DND-41 (cell line): ENCODE measurements around the gene POLR2J.
"Not testable (repeated sequence)": the region's sequence is repeated elsewhere in the genome, so short reads cannot be mapped to it uniquely, and the experiment has no call there.

Experiments used
- ATAC-seq: fragments of 200-7000 bp; cut with Tn5 transposase; 3 replicates; pipeline ENCODE4 v1.9.1; 2021; ENCODE audit warnings: low read depth; ENCODE audit not compliant: insufficient read depth
- DNase-seq: peaks from one replicate; pipeline ENCODE4 v3.0.0-alpha.2; 2020
- H2AFZ ChIP-seq: 2 replicates; pipeline ENCODE4 v1.6.0; 2012; ENCODE audit warnings: low read depth, low read length
- H3K27ac ChIP-seq: 2 replicates; pipeline ENCODE4 v1.5.1; 2012; ENCODE audit warnings: low read length, inconsistent platforms
- H3K27me3 ChIP-seq: fragments of 200-600 bp; sonication (generic); 2 replicates; pipeline ENCODE4 v1.6.0; 2012; ENCODE audit warnings: low read length, mild to moderate bottlenecking, inconsistent platforms; ENCODE audit not compliant: insufficient read depth, poor library complexity
- H3K36me3 ChIP-seq: 2 replicates; pipeline ENCODE4 v1.5.1; 2012; ENCODE audit warnings: low read length, inconsistent platforms; ENCODE audit not compliant: insufficient read depth
- H3K4me1 ChIP-seq: 2 replicates; pipeline ENCODE4 v1.5.1; 2012; ENCODE audit warnings: mild to moderate bottlenecking, low read length; ENCODE audit not compliant: insufficient read depth
- H3K4me2 ChIP-seq: 2 replicates; pipeline ENCODE4 v1.6.0; 2012; ENCODE audit warnings: mild to moderate bottlenecking, moderate library complexity, low read length, inconsistent platforms; ENCODE audit not compliant: insufficient read depth
- H3K4me3 ChIP-seq, 2 experiments: fragments of 200-600 bp in 1 of 2; shearing (Covaris generic) in 1 of 2; 2 replicates each; pipeline ENCODE4 v1.5.1; 2012 to 2016; ENCODE audit warnings: inconsistent platforms in 2 of 2, low read length in 2 of 2, mild to moderate bottlenecking in 2 of 2, low read depth in 1 of 2, moderate library complexity in 1 of 2
- H3K79me2 ChIP-seq: 2 replicates; pipeline ENCODE4 v1.6.0; 2012; ENCODE audit warnings: low read length, inconsistent platforms; ENCODE audit not compliant: insufficient read depth
- H3K9ac ChIP-seq: 2 replicates; pipeline ENCODE4 v1.6.0; 2012; ENCODE audit warnings: low read depth, mild to moderate bottlenecking, inconsistent platforms, low read length, moderate library complexity
- H3K9me3 ChIP-seq: 2 replicates; pipeline ENCODE4 v1.5.1; 2012; ENCODE audit warnings: low read length, moderate library complexity, mild to moderate bottlenecking, inconsistent platforms; ENCODE audit not compliant: insufficient read depth, severe bottlenecking
- H4K20me1 ChIP-seq: 2 replicates; pipeline ENCODE4 v1.6.0; 2012; ENCODE audit warnings: low read length; ENCODE audit not compliant: insufficient read depth
- CTCF ChIP-seq: IDR thresholded peaks from 2 replicates; pipeline ENCODE4 v1.5.1; 2012; ENCODE audit warnings: borderline replicate concordance, low read length, moderate library complexity, mild to moderate bottlenecking; ENCODE audit not compliant: poor library complexity, severe bottlenecking; ENCODE audit errors: extremely low read depth

POLR2J gene

GRCh38 chr7:102484317-102484716 is 5.6 kb upstream of the POLR2J start:
- H4K20me1 ChIP-seq, H3K27me3 ChIP-seq, H3K79me2 ChIP-seq, H3K4me3 ChIP-seq, H3K4me1 ChIP-seq, H2AFZ ChIP-seq, DNase-seq, H3K9me3 ChIP-seq, H3K27ac ChIP-seq, H3K9ac ChIP-seq, H3K36me3 ChIP-seq, H3K4me2 ChIP-seq, ATAC-seq: not testable (repeated sequence)

- not testable (repeated sequence) for H3K79me2 ChIP-seq, H3K4me3 ChIP-seq, H3K4me2 ChIP-seq, H3K27ac ChIP-seq, H3K9me3 ChIP-seq, H2AFZ ChIP-seq, H3K9ac ChIP-seq, H3K4me1 ChIP-seq, DNase-seq, H3K27me3 ChIP-seq, H3K36me3 ChIP-seq, H4K20me1 ChIP-seq, ATAC-seq
Measured at GRCh38 chr7:102481962-102482361, 3.2 kb upstream of the POLR2J start.

GRCh38 chr7:102479982-102480637 is 1.4 kb upstream of the POLR2J start:
- peak; percentile 15 for TF ChIP-seq CTCF
- not testable (repeated sequence) for H3K4me3 ChIP-seq, H4K20me1 ChIP-seq, H3K79me2 ChIP-seq, H3K36me3 ChIP-seq, H3K27ac ChIP-seq, H2AFZ ChIP-seq, ATAC-seq, H3K9me3 ChIP-seq, H3K4me2 ChIP-seq, H3K27me3 ChIP-seq, H3K4me1 ChIP-seq, H3K9ac ChIP-seq
- peak; percentile 51 for DNase-seq

- H3K9me3 ChIP-seq, DNase-seq, H3K4me1 ChIP-seq, H4K20me1 ChIP-seq, H3K27me3 ChIP-seq, H3K36me3 ChIP-seq, H3K79me2 ChIP-seq: not testable (repeated sequence)
- Histone ChIP-seq H2AFZ (peak overlapping the region; percentile 75), H3K9ac (peak overlapping the region; percentile 41), H3K4me3 (peak overlapping the region in 1 of 2 experiments; percentile 48; a peak in 2 of 4 replicates), H3K4me2 (peak overlapping the region; percentile 52; the same call in 1 of the 2 replicates), H3K27ac (peak overlapping the region; percentile 60; the same call in 1 of the 2 replicates)
- ATAC-seq: peak; percentile 39
Measured at GRCh38 chr7:102479209-102479584, 475 bp upstream of the POLR2J start.

- not testable (repeated sequence) for H3K9me3 ChIP-seq, H3K27me3 ChIP-seq
Measured at GRCh38 chr7:102474736-102475435, 3.8 kb downstream of the POLR2J start.

GRCh38 chr7:102474116-102474515 is 4.6 kb downstream of the POLR2J start:
- not testable (repeated sequence) for H4K20me1 ChIP-seq, H2AFZ ChIP-seq, H3K4me2 ChIP-seq, ATAC-seq, H3K9me3 ChIP-seq, H3K79me2 ChIP-seq, H3K27ac ChIP-seq, H3K4me3 ChIP-seq, H3K9ac ChIP-seq, H3K27me3 ChIP-seq, H3K4me1 ChIP-seq
- peak; percentile 2 for DNase-seq
- peaks cover 37% of the 10 kb centered on the region for H3K36me3 ChIP-seq

More at GRCh38 chr7:102474736-102475435, 3.8 kb downstream of the POLR2J start:
- not testable (repeated sequence) for H3K27ac ChIP-seq, H3K79me2 ChIP-seq, H2AFZ ChIP-seq, ATAC-seq, H3K4me1 ChIP-seq, H3K9ac ChIP-seq, H4K20me1 ChIP-seq, H3K4me3 ChIP-seq, H3K4me2 ChIP-seq, DNase-seq
- peaks cover 30% of the 10 kb centered on the region for H3K36me3 ChIP-seq
